GM12875 (cell line): Measurements from ENCODE around the gene FGF12.
A peak's percentile ranks its signal among the peaks of the same experiment; 100 is the strongest.

Experiments
- H3K4me3 ChIP-seq: one replicate; pipeline ENCODE4 v1.5.1; 2011; ENCODE audit warnings: low read depth, low read length, control low read depth
- CTCF ChIP-seq: IDR thresholded peaks from 2 replicates; pipeline ENCODE4 v1.5.1; 2011; ENCODE audit warnings: low read depth, mild to moderate bottlenecking, control low read depth, inconsistent platforms, low read length, moderate library complexity, borderline replicate concordance; ENCODE audit not compliant: insufficient read depth

FGF12 gene

GRCh38 chr3:192487033-192487432 is 240.3 kb downstream of the FGF12 start:
- no peak for TF ChIP-seq CTCF
- no peak overlapping the region for H3K4me3 ChIP-seq

GRCh38 chr3:192482809-192483208 is 244.5 kb downstream of the FGF12 start:
- TF ChIP-seq CTCF = no peak
- no peak overlapping the region for H3K4me3 ChIP-seq

- H3K4me3 ChIP-seq = no peak overlapping the region
- TF ChIP-seq CTCF = no peak
Measured at GRCh38 chr3:192482391-192482790, 244.9 kb downstream of the FGF12 start.

- no peak for TF ChIP-seq CTCF
Measured at GRCh38 chr3:192481638-192482037, 245.7 kb downstream of the FGF12 start.

GRCh38 chr3:192467230-192468140 is 259.9 kb downstream of the FGF12 start:
- peak; percentile 81 for TF ChIP-seq CTCF

More at GRCh38 chr3:192481638-192482037, 245.7 kb downstream of the FGF12 start:
- H3K4me3 ChIP-seq = no peak overlapping the region

DNA sequence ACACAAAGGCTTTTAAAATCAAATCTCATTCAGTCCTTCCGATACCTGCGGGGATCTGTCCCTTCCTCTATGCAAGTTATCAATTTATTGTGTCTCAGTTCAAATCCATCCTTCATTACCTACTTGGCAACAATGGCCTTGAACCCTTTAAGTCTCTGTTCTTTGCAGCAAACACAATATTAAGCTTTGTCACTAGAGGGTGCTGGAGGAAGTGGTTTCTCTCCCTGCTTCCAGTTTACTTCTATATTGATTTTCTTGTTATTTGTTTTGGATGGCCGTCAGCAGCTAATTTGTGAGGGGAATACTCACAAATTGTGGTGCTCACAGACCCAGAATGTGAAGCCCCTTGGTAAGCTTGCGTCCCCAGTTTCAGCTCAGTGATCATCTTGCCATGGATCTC is 278.3 kb downstream of the FGF12 start:
- no peak overlapping the region for H3K4me3 ChIP-seq
- TF ChIP-seq CTCF = peak; percentile 35; the same call in 1 of the 2 replicates

More at GRCh38 chr3:192467230-192468140, 259.9 kb downstream of the FGF12 start:
- no peak overlapping the region for H3K4me3 ChIP-seq
